Vagina (tissue), 2 donors: ENCODE results near the gene TMEM129. TPM values are rescaled to one million over a fixed set of nuclear protein-coding genes. Genes with fewer than 3 reads are reported as not detected.

Source experiments
- DNase-seq, 2 donors: peaks; one replicate each; pipeline ENCODE4 v3.0.0-alpha.2; 2017; ENCODE audit errors: extremely low spot score in 2 of 2
- H3K27ac ChIP-seq: fragments of 200-600 bp; sonication (generic); one replicate; pipeline ENCODE4 v1.5.1; 2019
- H3K27me3 ChIP-seq: fragments of 200-600 bp; sonication (generic); one replicate; pipeline ENCODE4 v1.5.1; 2019
- H3K36me3 ChIP-seq, 2 donors: fragments of 200-600 bp; sonication (generic); one replicate each; pipeline ENCODE4 v1.5.1; 2017 to 2019
- H3K4me1 ChIP-seq: fragments of 200-600 bp; sonication (generic); one replicate; pipeline ENCODE4 v1.5.1; 2019
- H3K4me3 ChIP-seq, 2 donors: fragments of 200-600 bp; sonication (generic); 1 replicate in 1 of 2; 2 replicates in 1 of 2; pipeline ENCODE4 v1.5.1; 2016 to 2019
- H3K9me3 ChIP-seq: fragments of 200-600 bp; sonication (generic); one replicate; pipeline ENCODE4 v1.5.1; 2019
- POLR2A ChIP-seq, 2 donors: fragments of 450-650 bp; IDR thresholded peaks; one replicate each; pipeline ENCODE4 v1.6.1; 2017; ENCODE audit warnings: antibody characterized with exemption in 2 of 2, mild to moderate bottlenecking in 2 of 2, moderate library complexity in 2 of 2
- POLR2AphosphoS5 ChIP-seq, 2 donors: sonication (generic); formaldehyde crosslinking; IDR thresholded peaks; one replicate each; pipeline ENCODE4 v1.9.0; 2017; ENCODE audit warnings: antibody characterized with exemption in 2 of 2, mild to moderate bottlenecking in 2 of 2, low read depth in 1 of 2; ENCODE audit not compliant: insufficient read depth in 1 of 2
- intact Hi-C: fragments of 100-400 bp; cut with DNase I; formaldehyde crosslinking; loops from one replicate; pipeline ENCODE4 v1.15.1; 2023
- total RNA-seq: library from RNA; depleted of rRNA; stranded (reverse); fragments of >200 nt; gene quantifications from one replicate; pipeline ENCODE4 v1.2.3, GENCODE V29; 2016
- TF ChIP-seq, protein P1 (sequence below), 3 experiments: fragments of 450-650 bp in 2 of 3; fragments of 200-600 bp in 1 of 3; sonication (generic) in 1 of 3; IDR thresholded peaks; one replicate each; pipeline ENCODE4 v1.5.1; 2017 to 2019; ENCODE audit warnings: antibody characterized with exemption in 3 of 3, mild to moderate bottlenecking in 2 of 3, moderate library complexity in 2 of 3

Gene TMEM129
- total RNA-seq, 1 donor from 2014 or later = 50.6 TPM

DNA sequence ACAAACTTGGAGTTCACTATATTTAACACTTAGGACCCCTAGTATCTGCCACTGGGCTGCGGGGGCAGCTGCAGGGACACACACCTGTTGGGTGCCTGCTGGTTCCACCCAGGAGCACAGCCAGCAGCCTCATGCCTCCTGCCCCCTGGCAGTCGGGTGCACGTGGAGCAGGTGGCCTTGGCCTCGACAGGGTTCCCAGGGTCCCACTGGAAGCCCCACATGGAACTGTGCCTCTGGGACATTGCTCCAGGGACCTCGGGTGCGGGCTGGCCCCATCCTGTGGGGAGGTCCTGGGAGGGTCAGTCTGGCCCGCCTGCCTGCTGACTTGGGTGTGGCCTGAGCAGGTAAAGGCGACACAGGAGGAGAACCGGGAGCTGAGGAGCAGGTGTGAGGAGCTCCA is 18.2 kb upstream of the TMEM129 start:
- Histone ChIP-seq H3K27me3 (no peaks in the 10 kb centered on the region), H3K36me3 (peaks cover 0 to 21% of the 10 kb centered on the region in 2 donors), H3K4me1 (no peaks in the 10 kb centered on the region), H3K27ac (no peak overlapping the region), H3K4me3 (no peak overlapping the region), H3K9me3 (peaks cover 7% of the 10 kb centered on the region)
- TF ChIP-seq POLR2A (IDR thresholded peaks at IDR 0.05) (no peak), POLR2AphosphoS5 (IDR thresholded peaks at IDR 0.05; ENCODE audit: insufficient read depth in 1 of 2, low read depth in 1 of 2) (no peak)
- TF ChIP-seq, protein P1, sequence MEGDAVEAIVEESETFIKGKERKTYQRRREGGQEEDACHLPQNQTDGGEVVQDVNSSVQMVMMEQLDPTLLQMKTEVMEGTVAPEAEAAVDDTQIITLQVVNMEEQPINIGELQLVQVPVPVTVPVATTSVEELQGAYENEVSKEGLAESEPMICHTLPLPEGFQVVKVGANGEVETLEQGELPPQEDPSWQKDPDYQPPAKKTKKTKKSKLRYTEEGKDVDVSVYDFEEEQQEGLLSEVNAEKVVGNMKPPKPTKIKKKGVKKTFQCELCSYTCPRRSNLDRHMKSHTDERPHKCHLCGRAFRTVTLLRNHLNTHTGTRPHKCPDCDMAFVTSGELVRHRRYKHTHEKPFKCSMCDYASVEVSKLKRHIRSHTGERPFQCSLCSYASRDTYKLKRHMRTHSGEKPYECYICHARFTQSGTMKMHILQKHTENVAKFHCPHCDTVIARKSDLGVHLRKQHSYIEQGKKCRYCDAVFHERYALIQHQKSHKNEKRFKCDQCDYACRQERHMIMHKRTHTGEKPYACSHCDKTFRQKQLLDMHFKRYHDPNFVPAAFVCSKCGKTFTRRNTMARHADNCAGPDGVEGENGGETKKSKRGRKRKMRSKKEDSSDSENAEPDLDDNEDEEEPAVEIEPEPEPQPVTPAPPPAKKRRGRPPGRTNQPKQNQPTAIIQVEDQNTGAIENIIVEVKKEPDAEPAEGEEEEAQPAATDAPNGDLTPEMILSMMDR (IDR thresholded peaks at IDR 0.05) = no peak
- intact Hi-C loops = no loop called here
- DNase-seq = no peak

DNA sequence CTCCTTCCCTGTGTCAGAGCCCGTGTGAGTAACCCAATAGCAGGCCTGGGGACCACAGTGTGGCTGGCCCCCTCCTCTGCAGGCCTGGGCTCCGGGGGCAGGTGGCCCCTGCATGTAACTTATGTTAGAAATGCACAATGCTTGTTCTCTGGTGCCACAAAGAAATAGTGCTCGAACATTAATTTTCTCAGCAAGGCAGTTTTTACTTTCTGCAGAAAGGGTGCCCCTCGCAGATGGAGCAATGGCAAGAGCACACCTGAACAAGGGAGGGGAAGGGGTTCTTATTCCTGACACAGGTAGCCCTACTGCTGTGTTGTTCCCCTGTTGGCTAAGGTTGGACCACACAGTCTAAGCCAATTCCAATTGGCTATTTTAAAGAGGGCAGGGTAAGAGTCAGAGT is 17.3 kb upstream of the TMEM129 start:
- Histone ChIP-seq H3K27ac (no peak overlapping the region), H3K9me3 (peaks cover 7% of the 10 kb centered on the region), H3K27me3 (no peaks in the 10 kb centered on the region), H3K4me3 (no peak overlapping the region), H3K36me3 (peaks cover 0 to 21% of the 10 kb centered on the region in 2 donors), H3K4me1 (no peaks in the 10 kb centered on the region)
- TF ChIP-seq POLR2AphosphoS5 (IDR thresholded peaks at IDR 0.05; ENCODE audit: insufficient read depth in 1 of 2, low read depth in 1 of 2) (no peak), POLR2A (IDR thresholded peaks at IDR 0.05) (no peak)
- TF ChIP-seq, protein P1 (IDR thresholded peaks at IDR 0.05) = no peak
- no peak for DNase-seq
- intact Hi-C loops = no loop called here

- no peaks in the 10 kb centered on the region for H3K27me3 ChIP-seq
- no peak overlapping the region for H3K27ac ChIP-seq
- intact Hi-C loops = no loop called here
- TF ChIP-seq POLR2AphosphoS5 (IDR thresholded peaks at IDR 0.05; ENCODE audit: insufficient read depth in 1 of 2, low read depth in 1 of 2) = no peak
- TF ChIP-seq, protein P1 (IDR thresholded peaks at IDR 0.05) = no peak
- no peak for TF ChIP-seq POLR2A (IDR thresholded peaks at IDR 0.05)
- no peaks in the 10 kb centered on the region for H3K4me1 ChIP-seq
- no peak for DNase-seq
- no peak overlapping the region for H3K4me3 ChIP-seq
- peaks cover 7% of the 10 kb centered on the region for H3K9me3 ChIP-seq
- H3K36me3 ChIP-seq = peaks cover 0 to 21% of the 10 kb centered on the region in 2 donors
These were observed 16.5 kb upstream of the TMEM129 start for GRCh38 chr4:1737666-1738065.

- no peak for TF ChIP-seq POLR2AphosphoS5 (IDR thresholded peaks at IDR 0.05; ENCODE audit: insufficient read depth in 1 of 2, low read depth in 1 of 2)
- TF ChIP-seq, protein P1 (IDR thresholded peaks at IDR 0.05) = no peak
- no peak for TF ChIP-seq POLR2A (IDR thresholded peaks at IDR 0.05)
- Histone ChIP-seq H3K36me3 (peaks cover 0 to 21% of the 10 kb centered on the region in 2 donors), H3K27ac (no peak overlapping the region), H3K9me3 (peaks cover 7% of the 10 kb centered on the region), H3K27me3 (no peaks in the 10 kb centered on the region), H3K4me3 (no peak overlapping the region), H3K4me1 (no peaks in the 10 kb centered on the region)
- DNase-seq = no peak
- intact Hi-C loops = no loop called here
These were observed 15.7 kb upstream of the TMEM129 start for GRCh38 chr4:1736812-1737211.

DNA sequence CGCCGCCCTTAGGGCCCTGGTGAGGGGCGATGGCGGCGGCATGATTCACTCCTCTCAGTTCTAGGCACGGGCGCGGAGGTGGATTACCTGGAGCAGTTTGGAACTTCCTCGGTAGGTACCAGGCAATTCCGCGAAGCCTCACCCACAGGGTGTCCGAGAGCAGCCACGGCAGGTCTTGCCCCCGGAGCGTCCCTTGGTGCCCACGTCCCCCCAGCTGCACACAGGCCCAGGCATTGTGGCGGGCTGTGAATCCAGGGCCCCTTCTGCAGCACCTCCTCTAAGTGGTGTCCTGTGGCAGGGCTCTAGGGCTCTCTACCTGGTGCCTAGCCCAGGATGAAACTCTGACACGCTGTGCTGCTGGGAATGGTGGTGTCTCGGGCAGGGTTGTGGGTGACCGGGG is 14.1 kb upstream of the TMEM129 start:
- no peak overlapping the region for H3K27ac ChIP-seq
- no peak overlapping the region for H3K4me3 ChIP-seq
- no peaks in the 10 kb centered on the region for H3K4me1 ChIP-seq
- TF ChIP-seq, protein P1 (IDR thresholded peaks at IDR 0.05) = no peak
- no peak for TF ChIP-seq POLR2A (IDR thresholded peaks at IDR 0.05)
- TF ChIP-seq POLR2AphosphoS5 (IDR thresholded peaks at IDR 0.05; ENCODE audit: insufficient read depth in 1 of 2, low read depth in 1 of 2) = no peak
- H3K36me3 ChIP-seq = peaks cover 0 to 21% of the 10 kb centered on the region in 2 donors
- intact Hi-C loops = no loop called here
- H3K9me3 ChIP-seq = peaks cover 7% of the 10 kb centered on the region
- DNase-seq = no peak
- no peaks in the 10 kb centered on the region for H3K27me3 ChIP-seq
